SU-DHL-6 (cell line): ENCODE measurements around the gene XRCC4.

Source experiments
- EZH2phosphoT487 ChIP-seq: fragments of 200-600 bp; sonication (generic), shearing (Covaris generic); conservative IDR thresholded peaks from 2 replicates; pipeline ENCODE4 v1.6.1; 2018; ENCODE audit warnings: mild to moderate bottlenecking, antibody characterized with exemption, low read length, moderate library complexity, mixed read lengths
- TF ChIP-seq, protein P1 (sequence below): fragments of 200-600 bp; sonication (generic); IDR thresholded peaks from one replicate; pipeline ENCODE4 v1.5.1; 2017; ENCODE audit warnings: antibody characterized with exemption, mild to moderate bottlenecking, low read length, moderate library complexity; ENCODE audit not compliant: insufficient read depth, poor library complexity, severe bottlenecking

DNA sequence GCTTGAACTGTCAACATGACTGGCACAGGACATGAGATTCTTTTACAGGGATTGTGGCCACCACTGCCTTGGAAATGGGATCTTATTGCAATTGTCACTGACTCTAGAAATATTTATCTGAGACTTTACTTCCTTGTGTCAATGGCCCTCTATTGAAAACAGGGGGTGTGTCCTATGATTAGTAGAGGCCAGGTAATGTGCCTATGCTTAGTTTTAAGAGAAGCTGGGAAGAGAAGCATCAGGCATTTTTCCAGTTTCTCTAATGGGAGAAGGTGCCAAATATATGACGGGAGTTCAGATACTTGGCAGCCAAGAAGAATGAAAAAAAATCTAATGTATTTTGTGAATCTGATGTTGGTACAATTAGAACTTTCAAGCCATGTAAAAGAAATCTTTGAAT is 320.3 kb downstream of the XRCC4 start:
- TF ChIP-seq, protein P1, sequence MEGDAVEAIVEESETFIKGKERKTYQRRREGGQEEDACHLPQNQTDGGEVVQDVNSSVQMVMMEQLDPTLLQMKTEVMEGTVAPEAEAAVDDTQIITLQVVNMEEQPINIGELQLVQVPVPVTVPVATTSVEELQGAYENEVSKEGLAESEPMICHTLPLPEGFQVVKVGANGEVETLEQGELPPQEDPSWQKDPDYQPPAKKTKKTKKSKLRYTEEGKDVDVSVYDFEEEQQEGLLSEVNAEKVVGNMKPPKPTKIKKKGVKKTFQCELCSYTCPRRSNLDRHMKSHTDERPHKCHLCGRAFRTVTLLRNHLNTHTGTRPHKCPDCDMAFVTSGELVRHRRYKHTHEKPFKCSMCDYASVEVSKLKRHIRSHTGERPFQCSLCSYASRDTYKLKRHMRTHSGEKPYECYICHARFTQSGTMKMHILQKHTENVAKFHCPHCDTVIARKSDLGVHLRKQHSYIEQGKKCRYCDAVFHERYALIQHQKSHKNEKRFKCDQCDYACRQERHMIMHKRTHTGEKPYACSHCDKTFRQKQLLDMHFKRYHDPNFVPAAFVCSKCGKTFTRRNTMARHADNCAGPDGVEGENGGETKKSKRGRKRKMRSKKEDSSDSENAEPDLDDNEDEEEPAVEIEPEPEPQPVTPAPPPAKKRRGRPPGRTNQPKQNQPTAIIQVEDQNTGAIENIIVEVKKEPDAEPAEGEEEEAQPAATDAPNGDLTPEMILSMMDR, result no peak
- no peak for TF ChIP-seq EZH2phosphoT487
